H1 (cell line): Measurements from ENCODE around the gene MAPK4. TPM values are rescaled to one million over a fixed set of nuclear protein-coding genes. Genes with fewer than 3 reads are reported as not detected.

Experiments used
- CTCF ChIA-PET: fragments of 300-600 bp; sonication (Branson Sonifier 250); formaldehyde crosslinking; loops from one replicate; lab custom pipeline; 2021; ENCODE audit not compliant: partially characterized antibody; lab: Charles Lee
- POLR2A ChIA-PET: fragments of 300-600 bp; sonication (Branson Sonifier 250); formaldehyde crosslinking; loops from one replicate; lab custom pipeline; 2021; ENCODE audit warnings: inconsistent platforms; ENCODE audit not compliant: partially characterized antibody; lab: Charles Lee
- DNase-seq, 2 experiments: peaks; one replicate each; pipeline versions ENCODE4 v3.0.0 to v3.0.0-alpha.2; 2010 to 2022; ENCODE audit warnings: low spot score in 2 of 2, low read depth in 1 of 2, mixed read lengths in 1 of 2
- FAIRE-seq: peaks from 2 replicates; lab custom pipeline; 2011; peaks lifted over from hg19 to GRCh38; lab: Jason Lieb, UNC
- H2AFZ ChIP-seq: 2 replicates; pipeline ENCODE4 v1.8.1; 2012; ENCODE audit warnings: low read length, inconsistent platforms
- H2AK5ac ChIP-seq: 2 replicates; pipeline ENCODE4 v1.6.1; 2013; ENCODE audit warnings: low read depth, low read length
- H2BK120ac ChIP-seq: replicated peaks from 2 replicates; pipeline ENCODE3; 2013; ENCODE audit warnings: low read depth, low read length, inconsistent platforms
- H2BK12ac ChIP-seq: 2 replicates; pipeline ENCODE4 v1.6.1; 2013; ENCODE audit warnings: low read depth, low read length
- H2BK15ac ChIP-seq: 2 replicates; pipeline ENCODE4 v1.6.1; 2013; ENCODE audit warnings: low read length
- H2BK20ac ChIP-seq: 2 replicates; pipeline ENCODE4 v1.6.1; 2013; ENCODE audit warnings: low read length
- H2BK5ac ChIP-seq: 2 replicates; pipeline ENCODE4 v1.6.1; 2013; ENCODE audit warnings: low read depth, low read length
- H3K14ac ChIP-seq: 2 replicates; pipeline ENCODE4 v1.6.1; 2013; ENCODE audit warnings: inconsistent platforms; ENCODE audit not compliant: insufficient read length
- H3K18ac ChIP-seq: 2 replicates; pipeline ENCODE4 v1.6.1; 2013; ENCODE audit warnings: low read length; ENCODE audit errors: extremely low read depth
- H3K23ac ChIP-seq: 2 replicates; pipeline ENCODE4 v1.6.1; 2013; ENCODE audit warnings: inconsistent platforms; ENCODE audit not compliant: insufficient read length
- H3K23me2 ChIP-seq: 2 replicates; pipeline ENCODE4 v1.6.1; 2013; ENCODE audit warnings: low read depth, low read length
- H3K27ac ChIP-seq: 2 replicates; pipeline ENCODE4 v1.6.1; 2011; ENCODE audit warnings: low read depth, low read length, inconsistent platforms
- H3K27me3 ChIP-seq, 4 experiments: replicated peaks in 1 of 4; 1 replicate in 1 of 4; 2 replicates in 3 of 4; pipeline versions ENCODE4 v1.6.1 to v1.8.1; 2011 to 2013; ENCODE audit warnings: low read length in 3 of 4, mild to moderate bottlenecking in 3 of 4, inconsistent platforms in 2 of 4, mixed read lengths in 2 of 4, moderate library complexity in 1 of 4; ENCODE audit not compliant: control insufficient read depth in 3 of 4, insufficient read depth in 3 of 4; ENCODE audit errors: extremely low read depth in 1 of 4
- H3K36me3 ChIP-seq, 4 experiments: 2 replicates each; pipeline versions ENCODE4 v1.6.1 to v1.8.1; 2011 to 2013; ENCODE audit warnings: mild to moderate bottlenecking in 4 of 4, low read length in 3 of 4, moderate library complexity in 2 of 4, control low read depth in 1 of 4, inconsistent platforms in 1 of 4; ENCODE audit not compliant: insufficient read depth in 4 of 4, control insufficient read depth in 2 of 4
- H3K4ac ChIP-seq: replicated peaks from 2 replicates; pipeline ENCODE3; 2013; ENCODE audit warnings: low read length, low read depth, mixed read lengths, inconsistent platforms; ENCODE audit not compliant: insufficient read length
- H3K4me1 ChIP-seq, 4 experiments: replicated peaks in 1 of 4; 1 replicate in 1 of 4; 2 replicates in 3 of 4; pipeline versions ENCODE4 v1.6.1 to v1.8.1; 2011 to 2013; ENCODE audit warnings: low read length in 3 of 4, inconsistent platforms in 2 of 4, mixed read lengths in 1 of 4; ENCODE audit not compliant: insufficient read depth in 4 of 4, control insufficient read depth in 3 of 4
- H3K4me2 ChIP-seq, 2 experiments: 2 replicates each; pipeline versions ENCODE4 v1.6.1 to v1.8.1; 2011 to 2013; ENCODE audit warnings: low read depth in 2 of 2, low read length in 2 of 2, control low read depth in 1 of 2, inconsistent platforms in 1 of 2, mild to moderate bottlenecking in 1 of 2; ENCODE audit not compliant: insufficient read depth in 1 of 2
- H3K4me3 ChIP-seq, 4 experiments: fragments of 200-600, 300-600 bp in 1 of 4; sonication (generic), shearing (Covaris generic), sonication (Bioruptor Twin) in 1 of 4; 2 replicates each; pipeline versions ENCODE4 v1.5.1 to v1.8.1; 2011 to 2016; ENCODE audit warnings: low read length in 4 of 4, low read depth in 3 of 4, control low read depth in 2 of 4, inconsistent platforms in 2 of 4, mild to moderate bottlenecking in 2 of 4, mixed read lengths in 1 of 4, moderate library complexity in 1 of 4; ENCODE audit not compliant: insufficient read depth in 2 of 4; ENCODE audit errors: extremely low read depth in 1 of 4
- H3K56ac ChIP-seq: replicated peaks from 2 replicates; pipeline ENCODE3; 2013; ENCODE audit warnings: low read depth, mild to moderate bottlenecking, mixed read lengths, low read length, inconsistent platforms; ENCODE audit not compliant: insufficient read length
- H3K79me1 ChIP-seq: 2 replicates; pipeline ENCODE4 v1.6.1; 2013; ENCODE audit warnings: low read depth, low read length, control low read depth
- H3K79me2 ChIP-seq, 2 experiments: 2 replicates each; pipeline versions ENCODE4 v1.6.1 to v1.8.1; 2012 to 2013; ENCODE audit warnings: low read length in 2 of 2, mild to moderate bottlenecking in 2 of 2, inconsistent platforms in 1 of 2; ENCODE audit not compliant: insufficient read depth in 2 of 2, control insufficient read depth in 1 of 2
- H3K9ac ChIP-seq, 4 experiments: replicated peaks in 1 of 4; 1 replicate in 1 of 4; 2 replicates in 3 of 4; pipeline versions ENCODE4 v1.6.1 to v1.8.1; 2011 to 2013; ENCODE audit warnings: low read depth in 3 of 4, low read length in 3 of 4, control low read depth in 2 of 4, mild to moderate bottlenecking in 2 of 4, moderate library complexity in 2 of 4, inconsistent platforms in 1 of 4; ENCODE audit errors: extremely low read depth in 1 of 4
- H3K9me3 ChIP-seq, 2 experiments: 2 replicates each; pipeline versions ENCODE4 v1.6.1 to v1.8.1; 2012 to 2013; ENCODE audit warnings: mild to moderate bottlenecking in 2 of 2, moderate library complexity in 2 of 2, control low read depth in 1 of 2, inconsistent platforms in 1 of 2, low read depth in 1 of 2, low read length in 1 of 2, mixed read lengths in 1 of 2; ENCODE audit not compliant: insufficient read depth in 2 of 2
- H4K20me1 ChIP-seq, 2 experiments: replicated peaks in 1 of 2; 2 replicates each; pipeline versions ENCODE3 to v1.8.1; 2011 to 2013; ENCODE audit warnings: inconsistent platforms in 2 of 2, low read length in 2 of 2, mild to moderate bottlenecking in 1 of 2; ENCODE audit not compliant: insufficient read depth in 2 of 2, control insufficient read depth in 1 of 2
- H4K5ac ChIP-seq: 2 replicates; pipeline ENCODE4 v1.6.1; 2013; ENCODE audit warnings: low read length, low read depth, mixed read lengths, inconsistent platforms; ENCODE audit not compliant: insufficient read length
- H4K8ac ChIP-seq: 2 replicates; pipeline ENCODE4 v1.8.0; 2013; ENCODE audit warnings: mild to moderate bottlenecking, moderate library complexity, low read length, inconsistent platforms; ENCODE audit not compliant: insufficient read depth; ENCODE audit errors: extremely low read depth
- H4K91ac ChIP-seq: replicated peaks from 2 replicates; pipeline ENCODE3; 2013; ENCODE audit warnings: low read length, mixed read lengths, inconsistent platforms; ENCODE audit not compliant: insufficient read length
- HDAC6 ChIP-seq: IDR thresholded peaks from one replicate; pipeline ENCODE4 v1.7.1; 2012; ENCODE audit warnings: low read depth, mild to moderate bottlenecking, inconsistent platforms, low read length, moderate library complexity
- KDM1A ChIP-seq: fragments of 200-600, 300-600 bp; sonication (generic); IDR thresholded peaks from 2 replicates; pipeline ENCODE4 v1.7.1; 2016; ENCODE audit warnings: mild to moderate bottlenecking, low read length, borderline replicate concordance
- polyA plus RNA-seq, 7 experiments: library from polyadenylated mRNA; depleted of rRNA in 3 of 7; stranded (reverse) in 5 of 7; unstranded in 2 of 7; fragments of >200 nt in 5 of 7; fragments of 200-250 nt in 2 of 7; gene quantifications; 1 replicate in 5 of 7; 2 replicates in 1 of 7; 4 replicates in 1 of 7; pipeline versions ENCODE4 v1.2.1 to v1.2.3, GENCODE V29; 2011 to 2013; ENCODE audit warnings: missing spikeins in 2 of 7, mixed read lengths in 2 of 7
- total RNA-seq: library from RNA; stranded (reverse); fragmentation: NEBNext Ultra II Directional; extraction: Animal tissue kit (Norgen Biotek cat#: 25700); gene quantifications from 2 replicates; pipeline ENCODE4 v1.2.1, GENCODE V29; 2021

MAPK4 gene
- total and polyA plus RNA-seq, 2 of the 8 experiments (the other 6 are each of a cell fraction or from before 2014, with no cell fraction given) = 3.2 to 3.7 TPM

- Histone ChIP-seq H2BK5ac (no peak overlapping the region), H4K5ac (no peak overlapping the region), H2BK120ac (no peak overlapping the region), H3K4me3 (no peak overlapping the region), H3K27me3 (no peaks in the 10 kb centered on the region), H3K14ac (no peak overlapping the region), H3K4ac (no peak overlapping the region), H2AK5ac (no peak overlapping the region), H4K8ac (no peak overlapping the region), H3K9ac (no peak overlapping the region), H3K27ac (no peak overlapping the region), H2BK12ac (no peak overlapping the region), H3K4me2 (no peak overlapping the region), H3K79me1 (no peaks in the 10 kb centered on the region), H3K23me2 (no peaks in the 10 kb centered on the region)
- FAIRE-seq = no peak
- CTCF ChIA-PET = no interaction called here
- no peak for TF ChIP-seq HDAC6
- peak; percentile 73 for TF ChIP-seq KDM1A
- TF ChIP-seq, all 59 proteins: peak for 1
- H3K56ac ChIP-seq = no peak overlapping the region
- 0 out of 4 replicates have a peak, but pooled peaks cover 0 to 5% of the 10 kb centered on the region in 2 experiments for H3K9me3 ChIP-seq
- no peaks in the 10 kb centered on the region for H4K20me1 ChIP-seq
- no peak overlapping the region for H2BK20ac ChIP-seq
- H3K18ac ChIP-seq = no peak overlapping the region
- no peak overlapping the region for H4K91ac ChIP-seq
- H3K36me3 ChIP-seq = no peaks in the 10 kb centered on the region
- DNase-seq = no peak
- H2AFZ ChIP-seq = no peak overlapping the region
- H3K4me1 ChIP-seq = peaks cover 0 to under 1% (median 0%) of the 10 kb centered on the region in 4 experiments; a peak in 1 of 7 replicates
- POLR2A ChIA-PET = no interaction called here
- no peak overlapping the region for H3K23ac ChIP-seq
- H3K79me2 ChIP-seq = no peaks in the 10 kb centered on the region
- no peak overlapping the region for H2BK15ac ChIP-seq
Observed at GRCh38 chr18:50742952-50743351, 183.1 kb downstream of the MAPK4 start.
